MCF 10A (cell line): ENCODE results near the gene BPGM. TPM values are rescaled to one million over a fixed set of nuclear protein-coding genes. Genes with fewer than 3 reads are reported as not detected.
"Not testable (repeated sequence)": the region's sequence is repeated elsewhere in the genome, so short reads cannot be mapped to it uniquely, and the experiment has no call there.

Experiments used
- BruUV-seq: library from RNA; stranded (reverse); fragments of 400-500 nt; replicated peaks from 2 replicates; lab custom pipeline; 2021; lab: Mats Ljungman, UMichigan
- CTCF ChIA-PET: fragments of 300-600 bp; sonication (Branson Sonifier 250); formaldehyde crosslinking; extraction: SDS; loops from one replicate; lab custom pipeline; 2021; ENCODE audit warnings: antibody characterized with exemption, inconsistent platforms; lab: Yijun Ruan, JAX
- POLR2A ChIA-PET: fragments of 300-600, 350-650 bp; sonication (Branson Sonifier 250); formaldehyde crosslinking; extraction: SDS; loops from one replicate; lab custom pipeline; 2020; ENCODE audit warnings: antibody characterized with exemption, inconsistent platforms; lab: Yijun Ruan, JAX
- DNase-seq: peaks from one replicate; pipeline ENCODE4 v3.0.0-alpha.2; 2018; ENCODE audit not compliant: unreplicated experiment
- H3K27ac Mint-ChIP-seq: one replicate; pipeline ENCODE4 v1.8.0; 2022; ENCODE audit warnings: mild to moderate bottlenecking, low read depth, mixed read lengths; ENCODE audit not compliant: unreplicated experiment
- H3K27me3 Mint-ChIP-seq: one replicate; pipeline ENCODE4 v1.8.0; 2022; ENCODE audit warnings: mixed read lengths; ENCODE audit not compliant: insufficient read depth, unreplicated experiment
- H3K36me3 Mint-ChIP-seq: one replicate; pipeline ENCODE4 v1.8.0; 2022; ENCODE audit warnings: mild to moderate bottlenecking, moderate library complexity, mixed read lengths; ENCODE audit not compliant: insufficient read depth, unreplicated experiment
- H3K4me1 Mint-ChIP-seq: one replicate; pipeline ENCODE4 v1.8.0; 2022; ENCODE audit warnings: mixed read lengths; ENCODE audit not compliant: insufficient read depth, unreplicated experiment
- H3K4me3 Mint-ChIP-seq: one replicate; pipeline ENCODE4 v1.8.0; 2022; ENCODE audit warnings: mild to moderate bottlenecking, moderate library complexity, mixed read lengths; ENCODE audit not compliant: unreplicated experiment
- H3K9me3 Mint-ChIP-seq: one replicate; pipeline ENCODE4 v1.8.0; 2022; ENCODE audit warnings: mixed read lengths; ENCODE audit not compliant: unreplicated experiment
- intact Hi-C: fragments of 100-400 bp; cut with micrococcal nuclease; formaldehyde crosslinking; loops from 2 replicates; pipeline ENCODE4 v1.14.1; 2022
- total RNA-seq: library from RNA; stranded (reverse); gene quantifications from 2 replicates; pipeline ENCODE4 v1.2.3, GENCODE V29; 2022
- TF ChIP-seq, protein P1 (sequence below): fragments of 200-600 bp; IDR thresholded peaks from one replicate; pipeline ENCODE4 v1.8.0; 2022; ENCODE audit warnings: antibody characterized with exemption, mild to moderate bottlenecking; ENCODE audit not compliant: unreplicated experiment

The BPGM gene
- total RNA-seq, 1 experiment from 2014 or later, result 8.2 TPM

DNA sequence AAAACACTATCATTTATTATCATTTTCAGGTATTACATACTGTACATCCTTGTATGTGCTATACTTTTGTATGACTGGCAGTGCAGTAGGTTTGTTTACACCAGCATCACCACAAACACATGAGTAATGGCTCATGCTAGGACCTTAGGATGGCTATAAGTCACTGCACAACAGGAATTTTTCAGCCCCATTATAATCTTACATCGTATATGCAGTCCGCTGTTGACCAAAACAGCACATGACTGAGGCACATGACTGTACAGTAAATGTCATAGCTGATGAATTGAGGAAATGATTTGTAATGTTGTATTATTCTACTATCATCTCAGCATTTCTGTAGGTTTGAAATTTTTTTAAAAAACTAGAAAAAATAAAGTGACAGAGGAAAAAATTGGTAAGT, 38.6 kb downstream of the BPGM start:
- ChIA-PET CTCF (interaction anchor here (0.6 to 2.1 kb wide), 6 partner anchors 16 to 622 kb away, joined by 3 to 17 read pairs (median 3); no protein-coding TSS in a partner anchor), POLR2A (no interaction called here)
- H3K27ac Mint-ChIP-seq, result no peak overlapping the region
- H3K27me3 Mint-ChIP-seq, result no peaks in the 10 kb centered on the region
- no peaks in the 10 kb centered on the region for H3K9me3 Mint-ChIP-seq
- no peaks in the 10 kb centered on the region for H3K4me1 Mint-ChIP-seq
- TF ChIP-seq, protein P1, sequence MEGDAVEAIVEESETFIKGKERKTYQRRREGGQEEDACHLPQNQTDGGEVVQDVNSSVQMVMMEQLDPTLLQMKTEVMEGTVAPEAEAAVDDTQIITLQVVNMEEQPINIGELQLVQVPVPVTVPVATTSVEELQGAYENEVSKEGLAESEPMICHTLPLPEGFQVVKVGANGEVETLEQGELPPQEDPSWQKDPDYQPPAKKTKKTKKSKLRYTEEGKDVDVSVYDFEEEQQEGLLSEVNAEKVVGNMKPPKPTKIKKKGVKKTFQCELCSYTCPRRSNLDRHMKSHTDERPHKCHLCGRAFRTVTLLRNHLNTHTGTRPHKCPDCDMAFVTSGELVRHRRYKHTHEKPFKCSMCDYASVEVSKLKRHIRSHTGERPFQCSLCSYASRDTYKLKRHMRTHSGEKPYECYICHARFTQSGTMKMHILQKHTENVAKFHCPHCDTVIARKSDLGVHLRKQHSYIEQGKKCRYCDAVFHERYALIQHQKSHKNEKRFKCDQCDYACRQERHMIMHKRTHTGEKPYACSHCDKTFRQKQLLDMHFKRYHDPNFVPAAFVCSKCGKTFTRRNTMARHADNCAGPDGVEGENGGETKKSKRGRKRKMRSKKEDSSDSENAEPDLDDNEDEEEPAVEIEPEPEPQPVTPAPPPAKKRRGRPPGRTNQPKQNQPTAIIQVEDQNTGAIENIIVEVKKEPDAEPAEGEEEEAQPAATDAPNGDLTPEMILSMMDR, result no peak
- DNase-seq, result no peak
- H3K36me3 Mint-ChIP-seq, result peaks cover 11% of the 10 kb centered on the region
- intact Hi-C loops, result loop anchor here (10.0 kb wide), 1 partner anchor 590 kb away; no protein-coding TSS in a partner anchor
- H3K4me3 Mint-ChIP-seq, result no peak overlapping the region
- BruUV-seq, result no TSS peak

DNA sequence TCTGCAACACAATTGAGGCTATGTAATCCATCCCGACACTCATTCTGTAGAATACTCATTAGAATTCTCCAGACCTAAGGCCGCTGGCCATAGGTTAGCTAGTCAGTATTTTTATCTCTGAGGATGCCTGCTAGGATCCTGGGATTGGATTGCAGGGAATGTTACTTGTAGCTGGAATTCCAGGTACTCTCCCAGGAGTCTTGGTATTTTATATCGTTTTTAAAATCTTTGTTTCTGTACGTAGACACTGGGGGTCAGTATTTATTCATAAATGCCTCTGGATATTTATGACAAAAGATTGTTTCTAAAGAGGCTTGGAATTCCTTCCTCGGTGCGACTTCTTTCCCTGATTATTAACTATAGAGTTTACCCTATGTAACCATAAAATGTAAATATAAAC, 40.1 kb downstream of the BPGM start:
- Mint-ChIP-seq H3K36me3 (peaks cover 6% of the 10 kb centered on the region), H3K27me3 (no peaks in the 10 kb centered on the region), H3K4me1 (peaks cover 3% of the 10 kb centered on the region), H3K4me3 (no peak overlapping the region), H3K9me3 (no peaks in the 10 kb centered on the region), H3K27ac (no peak overlapping the region)
- TF ChIP-seq, protein P1, result peak; percentile 36
- ChIA-PET POLR2A (interaction anchor here (0.6 kb wide), 1 partner anchor 171 kb away, joined by 3 read pairs; no protein-coding TSS in a partner anchor), CTCF (interaction anchor here (0.5 to 5.8 kb wide), 23 partner anchors 8 to 594 kb away, joined by 3 to 62 read pairs (median 4); partner anchors contain the start of gene AGBL3)
- intact Hi-C loops, result loop anchor here (10.0 kb wide), 1 partner anchor 588 kb away; no protein-coding TSS in a partner anchor
- BruUV-seq, result no TSS peak
- no peak for DNase-seq

DNA sequence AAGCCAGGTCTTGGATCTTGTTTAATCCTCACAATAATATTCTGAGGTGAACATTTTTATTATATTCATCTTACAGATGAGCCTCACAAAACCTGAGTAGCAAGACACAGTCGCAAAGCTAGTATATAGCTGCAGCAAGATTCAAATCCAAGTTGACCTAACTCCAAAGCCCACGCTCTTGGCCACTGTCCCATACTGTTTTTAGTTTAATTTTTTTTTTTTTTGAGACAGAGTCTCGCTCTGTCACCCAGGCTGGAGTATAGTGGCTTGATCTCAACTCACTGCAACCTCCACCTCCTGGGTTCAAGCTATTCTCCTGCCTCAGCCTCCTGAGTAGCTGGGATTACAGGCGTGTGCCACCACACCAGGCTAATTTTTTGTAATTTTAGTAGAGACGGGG, 42.9 kb downstream of the BPGM start:
- not testable (repeated sequence) for H3K27ac Mint-ChIP-seq, H3K27me3 Mint-ChIP-seq, H3K4me1 Mint-ChIP-seq, DNase-seq, H3K9me3 Mint-ChIP-seq, H3K4me3 Mint-ChIP-seq, BruUV-seq, H3K36me3 Mint-ChIP-seq
- ChIA-PET CTCF (interaction anchor here (0.6 to 5.8 kb wide), 45 partner anchors 10 to 917 kb away, joined by 3 to 96 read pairs (median 5); partner anchors contain the start of genes AGBL3 and BPGM), POLR2A (interaction anchor here (0.6 to 1.3 kb wide), 8 partner anchors 91 to 1471 kb away, joined by 3 to 6 read pairs (median 4); partner anchors contain the start of gene CYREN)
- intact Hi-C loops, result loop anchor here (10.0 kb wide), 1 partner anchor 585 kb away; no protein-coding TSS in a partner anchor

DNA sequence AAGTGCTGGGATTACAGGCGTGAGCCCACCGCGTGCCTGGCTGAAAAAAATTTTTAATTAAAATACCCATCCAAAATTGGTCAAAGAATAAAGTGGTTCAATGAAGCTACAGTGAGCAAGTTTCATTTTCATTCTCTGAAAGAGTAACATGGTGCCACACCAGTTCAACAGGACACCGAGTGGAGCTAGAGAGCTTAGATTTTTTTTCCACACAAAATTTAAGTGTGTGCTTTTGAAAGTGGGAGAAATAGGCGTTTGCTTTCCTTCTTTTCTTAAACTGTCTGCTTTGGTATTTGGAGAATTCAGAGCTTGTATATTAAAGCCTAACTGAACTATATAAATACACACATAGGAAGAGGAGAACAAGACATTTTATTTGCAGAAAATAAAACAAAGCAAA, 43.4 kb downstream of the BPGM start:
- H3K27ac Mint-ChIP-seq, result no peak overlapping the region
- no peaks in the 10 kb centered on the region for H3K27me3 Mint-ChIP-seq
- H3K9me3 Mint-ChIP-seq, result no peaks in the 10 kb centered on the region
- H3K36me3 Mint-ChIP-seq, result no peaks in the 10 kb centered on the region
- BruUV-seq, result no TSS peak
- CTCF ChIA-PET, result interaction anchor here (0.6 to 5.8 kb wide), 55 partner anchors 10 to 910 kb away, joined by 3 to 96 read pairs (median 5); partner anchors contain the start of genes AGBL3 and BPGM
- DNase-seq, result no peak
- POLR2A ChIA-PET, result interaction anchor here (0.6 to 1.3 kb wide), 9 partner anchors 90 to 1471 kb away, joined by 3 to 6 read pairs (median 4); no protein-coding TSS in a partner anchor
- H3K4me1 Mint-ChIP-seq, result peaks cover 6% of the 10 kb centered on the region
- TF ChIP-seq, protein P1, result peak; percentile 44
- no peak overlapping the region for H3K4me3 Mint-ChIP-seq
- intact Hi-C loops, result loop anchor here (1.0 to 2.0 kb wide), 2 partner anchors 255 to 264 kb away; no protein-coding TSS in a partner anchor
